HepG2 (cell line): ENCODE data around the gene FRMD8. TPM values are rescaled to one million over a fixed set of nuclear protein-coding genes. Genes with fewer than 3 reads are reported as not detected.

Source experiments
- CEBPZ ChIP-seq: IDR thresholded peaks from 2 replicates; pipeline ENCODE4 v1.6.1; 2012; ENCODE audit warnings: low read length, improper control_type of control experiment
- HNF4G ChIP-seq, 2 experiments: sonication (generic) in 1 of 2; formaldehyde crosslinking in 1 of 2; IDR thresholded peaks; 2 replicates each; pipeline versions ENCODE4 v1.4.0 to v1.6.1; 2011 to 2020; ENCODE audit warnings: borderline replicate concordance in 2 of 2, low read depth in 2 of 2, mild to moderate bottlenecking in 2 of 2, low read length in 1 of 2, missing genetic modification reagents in 1 of 2, moderate library complexity in 1 of 2
- MTF1 ChIP-seq: sonication (generic); formaldehyde crosslinking; IDR thresholded peaks from 2 replicates; pipeline ENCODE4 v1.5.0; 2020; ENCODE audit warnings: missing genetic modification reagents
- MYNN ChIP-seq: sonication (generic); formaldehyde crosslinking; IDR thresholded peaks from 2 replicates; pipeline ENCODE4 v1.4.0; 2020; ENCODE audit warnings: mild to moderate bottlenecking, low read depth, missing genetic modification reagents
- SNRNP70 ChIP-seq: fragments of 200-400 bp; formaldehyde crosslinking; IDR thresholded peaks from 2 replicates; pipeline ENCODE4 v1.6.1; 2017; ENCODE audit warnings: mild to moderate bottlenecking, low read depth, low read length, moderate library complexity
- TSC22D2 ChIP-seq: sonication (generic); formaldehyde crosslinking; IDR thresholded peaks from 2 replicates; pipeline ENCODE4 v1.5.1; 2020; ENCODE audit warnings: missing genetic modification reagents, mild to moderate bottlenecking, borderline replicate concordance
- polyA plus RNA-seq, 8 experiments: library from polyadenylated mRNA; depleted of rRNA in 3 of 8; stranded (reverse) in 7 of 8; unstranded in 1 of 8; fragments of >200 nt; fragmentation: Illumina TruSeq in 4 of 8; extraction: Trizol in 4 of 8; gene quantifications; 2 replicates each; pipeline versions ENCODE4 v1.2.1 to v1.2.3, GENCODE V29; 2011 to 2016; ENCODE audit warnings: low read depth in 4 of 8, missing spikeins in 1 of 8, mixed read lengths in 1 of 8; ENCODE audit not compliant: insufficient read depth in 1 of 8
- total RNA-seq, 5 experiments: library from RNA; depleted of rRNA; stranded (reverse); fragments of >200 nt; fragmentation: Illumina TruSeq; extraction: Trizol; gene quantifications; 2 replicates each; pipeline ENCODE4 v1.2.3, GENCODE V29; 2016; ENCODE audit warnings: low read depth in 1 of 5
- TF ChIP-seq, protein P1 (sequence below): sonication (generic); formaldehyde crosslinking; IDR thresholded peaks from 2 replicates; pipeline ENCODE4 v1.5.0; 2020; ENCODE audit warnings: mild to moderate bottlenecking, missing genetic modification reagents, borderline replicate concordance
- TF ChIP-seq, protein P2 (sequence below), 2 experiments: sonication (generic) in 1 of 2; formaldehyde crosslinking in 1 of 2; IDR thresholded peaks; 2 replicates each; pipeline versions ENCODE4 v1.6.1 to v1.9.0; 2014 to 2022; ENCODE audit warnings: antibody characterized with exemption in 1 of 2, borderline replicate concordance in 1 of 2, inconsistent platforms in 1 of 2, low read depth in 1 of 2, missing genetic modification reagents in 1 of 2

The FRMD8 gene
- total and polyA plus RNA-seq, 2 of the 13 experiments (the other 11 are each of a cell fraction or from before 2014, with no cell fraction given) = 5.8 to 20.6 TPM

DNA sequence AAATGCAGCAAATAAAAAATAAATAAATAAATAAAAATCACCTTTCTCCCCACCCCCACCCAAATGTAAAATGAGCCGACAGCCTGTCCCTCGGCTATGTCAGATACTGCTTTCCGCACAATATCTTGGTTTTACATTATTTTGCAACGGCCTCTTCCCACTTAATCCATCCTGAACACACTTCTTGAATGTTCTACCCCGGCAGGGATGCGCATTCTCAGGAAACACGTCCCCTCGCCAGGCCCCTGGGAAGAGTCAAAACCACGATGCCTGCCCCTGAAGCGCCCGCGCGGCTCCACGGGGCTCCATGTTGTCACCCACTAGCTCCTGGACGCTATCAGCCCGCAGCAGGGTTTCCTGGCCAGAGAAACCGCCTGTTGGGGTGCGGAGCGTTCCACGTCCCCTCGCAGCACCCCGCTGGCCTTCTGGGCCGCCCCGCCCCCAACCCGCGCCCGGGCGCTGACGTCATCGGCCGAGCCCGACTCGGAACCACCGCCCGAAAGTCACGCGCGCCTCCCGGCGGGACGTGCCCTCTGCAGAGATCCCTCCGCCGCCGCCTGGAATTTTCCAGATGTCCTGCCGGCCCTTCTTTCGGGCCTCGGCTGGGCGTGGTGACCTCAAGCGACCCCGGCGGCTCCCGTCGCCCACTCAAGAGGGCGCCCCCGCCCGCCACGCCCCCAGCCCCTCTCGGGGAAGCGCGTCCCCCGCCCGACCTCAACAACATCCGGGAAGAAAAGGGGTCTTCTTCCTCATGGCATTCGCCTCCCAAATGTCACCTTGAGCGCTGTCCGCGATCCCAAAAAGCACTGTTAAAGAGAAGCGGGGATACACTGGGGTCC is 35.6 kb downstream of the FRMD8 start (continued):
- TF ChIP-seq, protein P1, sequence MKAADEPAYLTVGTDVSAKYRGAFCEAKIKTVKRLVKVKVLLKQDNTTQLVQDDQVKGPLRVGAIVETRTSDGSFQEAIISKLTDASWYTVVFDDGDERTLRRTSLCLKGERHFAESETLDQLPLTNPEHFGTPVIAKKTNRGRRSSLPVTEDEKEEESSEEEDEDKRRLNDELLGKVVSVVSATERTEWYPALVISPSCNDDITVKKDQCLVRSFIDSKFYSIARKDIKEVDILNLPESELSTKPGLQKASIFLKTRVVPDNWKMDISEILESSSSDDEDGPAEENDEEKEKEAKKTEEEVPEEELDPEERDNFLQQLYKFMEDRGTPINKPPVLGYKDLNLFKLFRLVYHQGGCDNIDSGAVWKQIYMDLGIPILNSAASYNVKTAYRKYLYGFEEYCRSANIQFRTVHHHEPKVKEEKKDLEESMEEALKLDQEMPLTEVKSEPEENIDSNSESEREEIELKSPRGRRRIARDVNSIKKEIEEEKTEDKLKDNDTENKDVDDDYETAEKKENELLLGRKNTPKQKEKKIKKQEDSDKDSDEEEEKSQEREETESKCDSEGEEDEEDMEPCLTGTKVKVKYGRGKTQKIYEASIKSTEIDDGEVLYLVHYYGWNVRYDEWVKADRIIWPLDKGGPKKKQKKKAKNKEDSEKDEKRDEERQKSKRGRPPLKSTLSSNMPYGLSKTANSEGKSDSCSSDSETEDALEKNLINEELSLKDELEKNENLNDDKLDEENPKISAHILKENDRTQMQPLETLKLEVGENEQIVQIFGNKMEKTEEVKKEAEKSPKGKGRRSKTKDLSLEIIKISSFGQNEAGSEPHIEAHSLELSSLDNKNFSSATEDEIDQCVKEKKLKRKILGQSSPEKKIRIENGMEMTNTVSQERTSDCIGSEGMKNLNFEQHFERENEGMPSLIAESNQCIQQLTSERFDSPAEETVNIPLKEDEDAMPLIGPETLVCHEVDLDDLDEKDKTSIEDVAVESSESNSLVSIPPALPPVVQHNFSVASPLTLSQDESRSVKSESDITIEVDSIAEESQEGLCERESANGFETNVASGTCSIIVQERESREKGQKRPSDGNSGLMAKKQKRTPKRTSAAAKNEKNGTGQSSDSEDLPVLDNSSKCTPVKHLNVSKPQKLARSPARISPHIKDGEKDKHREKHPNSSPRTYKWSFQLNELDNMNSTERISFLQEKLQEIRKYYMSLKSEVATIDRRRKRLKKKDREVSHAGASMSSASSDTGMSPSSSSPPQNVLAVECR = peak; percentile 19; the same call in 1 of the 2 replicates
- TF ChIP-seq SNRNP70 (no peak), CEBPZ (no peak), MYNN (CRISPR knock-in tag) (0 out of 2 replicates have a peak, but pooled peaks have one; percentile 13), MTF1 (CRISPR knock-in tag) (no peak), TSC22D2 (CRISPR knock-in tag) (no peak), HNF4G (IDR thresholded peaks at IDR 0.05; ENCODE audit: borderline replicate concordance, low read depth, low read length) (peak; percentile 40; the same call in 1 of the 2 replicates), HNF4G (CRISPR knock-in tag; IDR thresholded peaks at IDR 0.05; ENCODE audit: borderline replicate concordance, low read depth) (no peak)
- TF ChIP-seq, protein P2, sequence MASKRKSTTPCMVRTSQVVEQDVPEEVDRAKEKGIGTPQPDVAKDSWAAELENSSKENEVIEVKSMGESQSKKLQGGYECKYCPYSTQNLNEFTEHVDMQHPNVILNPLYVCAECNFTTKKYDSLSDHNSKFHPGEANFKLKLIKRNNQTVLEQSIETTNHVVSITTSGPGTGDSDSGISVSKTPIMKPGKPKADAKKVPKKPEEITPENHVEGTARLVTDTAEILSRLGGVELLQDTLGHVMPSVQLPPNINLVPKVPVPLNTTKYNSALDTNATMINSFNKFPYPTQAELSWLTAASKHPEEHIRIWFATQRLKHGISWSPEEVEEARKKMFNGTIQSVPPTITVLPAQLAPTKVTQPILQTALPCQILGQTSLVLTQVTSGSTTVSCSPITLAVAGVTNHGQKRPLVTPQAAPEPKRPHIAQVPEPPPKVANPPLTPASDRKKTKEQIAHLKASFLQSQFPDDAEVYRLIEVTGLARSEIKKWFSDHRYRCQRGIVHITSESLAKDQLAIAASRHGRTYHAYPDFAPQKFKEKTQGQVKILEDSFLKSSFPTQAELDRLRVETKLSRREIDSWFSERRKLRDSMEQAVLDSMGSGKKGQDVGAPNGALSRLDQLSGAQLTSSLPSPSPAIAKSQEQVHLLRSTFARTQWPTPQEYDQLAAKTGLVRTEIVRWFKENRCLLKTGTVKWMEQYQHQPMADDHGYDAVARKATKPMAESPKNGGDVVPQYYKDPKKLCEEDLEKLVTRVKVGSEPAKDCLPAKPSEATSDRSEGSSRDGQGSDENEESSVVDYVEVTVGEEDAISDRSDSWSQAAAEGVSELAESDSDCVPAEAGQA (IDR thresholded peaks at IDR 0.05; ENCODE audit: low read depth) = peak; percentile 64; the same call in 1 of the 2 replicates
- TF ChIP-seq, protein P2 (CRISPR knock-in tag; IDR thresholded peaks at IDR 0.05; ENCODE audit: borderline replicate concordance) = no peak
